IMR-90 (cell line): ENCODE results near the gene CLP1.

Source experiments
- MAZ ChIP-seq: IDR thresholded peaks from 2 replicates; pipeline ENCODE4 v1.6.1; 2012; ENCODE audit warnings: low read depth, mild to moderate bottlenecking, low read length, improper control_type of control experiment, moderate library complexity, borderline replicate concordance
- POLR2A ChIP-seq: IDR thresholded peaks from 2 replicates; pipeline ENCODE4 v1.6.1; 2012; ENCODE audit warnings: mild to moderate bottlenecking, low read depth, low read length
- RAD21 ChIP-seq: IDR thresholded peaks from 2 replicates; pipeline ENCODE4 v1.6.1; 2012; ENCODE audit warnings: low read length, improper control_type of control experiment
- RFX5 ChIP-seq: IDR thresholded peaks from 2 replicates; pipeline ENCODE4 v1.8.0; 2012; ENCODE audit warnings: low read depth, mild to moderate bottlenecking, low read length, moderate library complexity
- TF ChIP-seq, protein P1 (sequence below): conservative IDR thresholded peaks from 2 replicates; pipeline ENCODE4 v1.5.1; 2012; ENCODE audit warnings: mild to moderate bottlenecking, low read depth, low read length, improper control_type of control experiment

DNA sequence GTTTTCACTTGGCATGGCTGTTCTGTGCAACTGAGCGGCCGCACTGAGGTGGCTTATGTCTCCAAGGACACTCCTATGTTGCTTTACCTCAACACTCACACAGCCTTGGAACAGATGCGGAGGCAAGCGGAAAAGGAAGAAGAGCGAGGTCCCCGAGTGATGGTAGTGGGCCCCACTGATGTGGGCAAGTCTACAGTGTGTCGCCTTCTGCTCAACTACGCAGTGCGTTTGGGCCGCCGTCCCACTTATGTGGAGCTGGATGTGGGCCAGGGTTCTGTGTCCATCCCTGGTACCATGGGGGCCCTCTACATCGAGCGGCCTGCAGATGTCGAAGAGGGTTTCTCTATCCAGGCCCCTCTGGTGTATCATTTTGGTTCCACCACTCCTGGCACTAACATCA lies 2.1 kb downstream of the CLP1 start:
- TF ChIP-seq, protein P1, sequence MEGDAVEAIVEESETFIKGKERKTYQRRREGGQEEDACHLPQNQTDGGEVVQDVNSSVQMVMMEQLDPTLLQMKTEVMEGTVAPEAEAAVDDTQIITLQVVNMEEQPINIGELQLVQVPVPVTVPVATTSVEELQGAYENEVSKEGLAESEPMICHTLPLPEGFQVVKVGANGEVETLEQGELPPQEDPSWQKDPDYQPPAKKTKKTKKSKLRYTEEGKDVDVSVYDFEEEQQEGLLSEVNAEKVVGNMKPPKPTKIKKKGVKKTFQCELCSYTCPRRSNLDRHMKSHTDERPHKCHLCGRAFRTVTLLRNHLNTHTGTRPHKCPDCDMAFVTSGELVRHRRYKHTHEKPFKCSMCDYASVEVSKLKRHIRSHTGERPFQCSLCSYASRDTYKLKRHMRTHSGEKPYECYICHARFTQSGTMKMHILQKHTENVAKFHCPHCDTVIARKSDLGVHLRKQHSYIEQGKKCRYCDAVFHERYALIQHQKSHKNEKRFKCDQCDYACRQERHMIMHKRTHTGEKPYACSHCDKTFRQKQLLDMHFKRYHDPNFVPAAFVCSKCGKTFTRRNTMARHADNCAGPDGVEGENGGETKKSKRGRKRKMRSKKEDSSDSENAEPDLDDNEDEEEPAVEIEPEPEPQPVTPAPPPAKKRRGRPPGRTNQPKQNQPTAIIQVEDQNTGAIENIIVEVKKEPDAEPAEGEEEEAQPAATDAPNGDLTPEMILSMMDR, result no peak
- TF ChIP-seq RAD21, result no peak
- no peak for TF ChIP-seq POLR2A
- no peak for TF ChIP-seq MAZ
- TF ChIP-seq RFX5, result no peak
